ENCODE data around the gene ZSCAN10. TPM values are rescaled to one million over a fixed set of nuclear protein-coding genes. Genes with fewer than 3 reads are reported as not detected.
A peak's percentile ranks its signal among the peaks of the same experiment; 100 is the strongest.

ZSCAN10 gene
- total and polyA plus RNA-seq, 2 of the 13 experiments (the other 11 are each of a cell fraction or from before 2014, with no cell fraction given): not detected

- TF ChIP-seq ZKSCAN1 (IDR thresholded peaks at IDR 0.05; ENCODE audit: low read length) (peak; percentile 70), ZNF740 (CRISPR knock-in tag; IDR thresholded peaks at IDR 0.05) (no peak), ZHX1 (CRISPR knock-in tag; IDR thresholded peaks at IDR 0.05; ENCODE audit: low read depth) (0 out of 2 replicates have a peak, but pooled peaks have one; percentile 0), RBFOX2 (IDR thresholded peaks at IDR 0.05; ENCODE audit: low read depth, low read length) (peak; percentile 28; the same call in 1 of the 2 replicates)
- CTCF ChIA-PET (ENCODE audit: low intra/inter-chr PET ratio, low total read pairs): interaction anchor here (2.3 kb wide), 1 partner anchor 30 kb away, joined by 7 read pairs; no protein-coding TSS in a partner anchor
- Histone ChIP-seq H2AFZ (ENCODE audit: low read length) (no peak overlapping the region), H3K27me3 (ENCODE audit: control insufficient read depth in 1 of 2, insufficient read depth in 2 of 2, low read length in 2 of 2) (peaks cover 0 to 11% of the 10 kb centered on the region in 2 experiments; a peak in 2 of 5 replicates), H3K27ac (ENCODE audit: extremely low read length, insufficient read depth, low read length) (no peak overlapping the region), H3K4me2 (ENCODE audit: low read depth, low read length) (no peak overlapping the region), H3K4me3 (replicated peaks in 1 of 3; ENCODE audit: insufficient read depth in 1 of 3, low read depth in 2 of 3, low read length in 3 of 3) (no peak overlapping the region), H3K9ac (ENCODE audit: insufficient read depth, low read depth, low read length) (no peak overlapping the region), H4K20me1 (ENCODE audit: insufficient read depth, low read length) (no peaks in the 10 kb centered on the region), H3K9me3 (ENCODE audit: low read length) (no peaks in the 10 kb centered on the region), H3K4me1 (ENCODE audit: insufficient read depth, low read length) (peaks cover 45% of the 10 kb centered on the region), H3K79me2 (ENCODE audit: insufficient read depth, low read length) (no peaks in the 10 kb centered on the region), H3K36me3 (replicated peaks in 1 of 2; ENCODE audit: control insufficient read depth in 1 of 2, insufficient read depth in 2 of 2, low read length in 2 of 2) (no peaks in the 10 kb centered on the region)
- ATAC-seq (no peak), DNase-seq (ENCODE audit: low spot score) (no peak), FAIRE-seq (no peak)
- WGBS (ENCODE audit: low lambda C conversion rate): 97% methylated on average over 37 of the region's 71 CpGs
- BruUV-seq (replicated peaks): no TSS peak
- POLR2A ChIA-PET: interaction anchor here (0.6 to 2.8 kb wide), 3 partner anchors 10 to 1480 kb away, joined by 4 to 17 read pairs (median 4); partner anchors contain the start of gene ZSCAN10
- intact Hi-C loops (cut with micrococcal nuclease; ENCODE audit: unreplicated experiment) (no loop called here), in situ Hi-C loops (cut with HindIII; ENCODE audit: extremely low pct_ligation_motif_present, low pct_unique_long_range_greater_than_20kb) (no loop called here)
These were observed 10.0 kb downstream of the ZSCAN10 start for GRCh38 chr16:3088925-3089716.
